ENCODE results near the gene MIA.

Gene MIA

DNA sequence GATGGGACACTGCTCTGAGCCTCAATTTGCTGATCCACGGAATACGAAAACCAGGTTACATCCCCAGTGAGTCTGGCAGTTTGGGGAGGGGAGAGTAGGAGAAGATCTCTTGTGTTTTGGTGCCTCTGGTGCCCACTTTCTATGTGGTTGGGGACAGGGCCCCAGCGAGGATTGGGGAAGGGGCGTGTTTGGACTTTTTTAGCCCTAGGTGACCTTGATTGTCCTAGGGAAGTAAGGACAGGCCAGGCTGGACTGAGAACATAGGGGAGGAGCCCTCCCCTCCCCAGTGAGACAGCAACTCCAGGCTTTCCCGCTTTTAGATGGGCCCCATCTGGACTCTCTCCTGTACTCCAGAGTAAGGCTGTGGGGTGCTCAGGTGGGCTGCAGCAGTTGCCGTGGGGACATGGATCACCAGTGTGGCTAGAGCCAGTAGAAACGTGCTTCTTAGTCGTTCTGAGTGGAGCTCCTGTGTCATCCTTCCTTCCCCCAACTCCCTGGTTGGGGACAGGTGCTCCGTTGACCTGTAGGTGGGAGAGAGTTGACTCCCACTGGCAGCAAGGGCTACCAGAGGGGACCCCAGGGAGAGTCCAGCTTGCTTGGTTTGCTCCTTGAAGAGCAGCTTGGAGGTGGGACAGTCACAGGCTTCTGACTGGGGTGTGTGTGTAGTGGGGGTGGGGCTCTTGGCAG, 28.0 kb downstream of the MIA start (continued):
- no peak for TF ChIP-seq ZNF776 (tag by site-specific recombination; IDR thresholded peaks at IDR 0.05; ENCODE audit: borderline replicate concordance)
- no peak for TF ChIP-seq ZBTB26 (tag by site-specific recombination; optimal IDR thresholded peaks at IDR 0.05)
- no peak for TF ChIP-seq ZNF248 (tag by site-specific recombination; IDR thresholded peaks at IDR 0.05)
- no peak for TF ChIP-seq ZNF404 (tag by site-specific recombination; IDR thresholded peaks at IDR 0.05)
- no peak for TF ChIP-seq ZIC2 (tag by site-specific recombination; IDR thresholded peaks at IDR 0.05)
- TF ChIP-seq ZNF292 (tag by site-specific recombination; IDR thresholded peaks at IDR 0.05; ENCODE audit: borderline replicate concordance, low read depth) = no peak
- TF ChIP-seq ZNF629 (tag by site-specific recombination; IDR thresholded peaks at IDR 0.05) = no peak
- no peak for TF ChIP-seq ZNF488 (tag by site-specific recombination; IDR thresholded peaks at IDR 0.05)
- TF ChIP-seq ZNF561 (tag by site-specific recombination; IDR thresholded peaks at IDR 0.05; ENCODE audit: borderline replicate concordance) = no peak
- peak; percentile 78 for TF ChIP-seq ZFP69B (tag by site-specific recombination; IDR thresholded peaks at IDR 0.05)
- TF ChIP-seq, protein P1, sequence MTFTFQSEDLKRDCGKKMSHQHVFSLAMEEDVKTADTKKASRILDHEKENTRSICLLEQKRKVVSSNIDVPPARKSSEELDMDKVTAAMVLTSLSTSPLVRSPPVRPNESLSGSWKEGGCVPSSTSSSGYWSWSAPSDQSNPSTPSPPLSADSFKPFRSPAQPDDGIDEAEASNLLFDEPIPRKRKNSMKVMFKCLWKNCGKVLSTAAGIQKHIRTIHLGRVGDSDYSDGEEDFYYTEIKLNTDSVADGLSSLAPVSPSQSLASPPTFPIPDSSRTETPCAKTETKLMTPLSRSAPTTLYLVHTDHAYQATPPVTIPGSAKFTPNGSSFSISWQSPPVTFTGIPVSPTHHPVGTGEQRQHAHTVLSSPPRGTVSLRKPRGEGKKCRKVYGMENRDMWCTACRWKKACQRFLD (tag by site-specific recombination; IDR thresholded peaks at IDR 0.05) = no peak
- peak; percentile 93 for TF ChIP-seq ZNF692 (tag by site-specific recombination; IDR thresholded peaks at IDR 0.05)
- peak; percentile 25; the same call in 1 of the 2 replicates for TF ChIP-seq PRDM1 (tag by site-specific recombination; IDR thresholded peaks at IDR 0.05)
- TF ChIP-seq ZNF426 (tag by site-specific recombination; IDR thresholded peaks at IDR 0.05) = no peak
- TF ChIP-seq ZNF792 (tag by site-specific recombination; IDR thresholded peaks at IDR 0.05) = no peak
- TF ChIP-seq ZNF510 (tag by site-specific recombination; IDR thresholded peaks at IDR 0.05; ENCODE audit: insufficient replicate concordance) = no peak
- 0 out of 2 replicates have a peak, but pooled peaks have one; percentile 6 for TF ChIP-seq ZNF341 (tag by site-specific recombination; IDR thresholded peaks at IDR 0.05; ENCODE audit: low read depth)
- no peak for TF ChIP-seq ZNF398 (tag by site-specific recombination; IDR thresholded peaks at IDR 0.05)
- peak; percentile 55; the same call in 1 of the 2 replicates for TF ChIP-seq ZNF10 (tag by site-specific recombination; IDR thresholded peaks at IDR 0.05)
- TF ChIP-seq ZNF214 (tag by site-specific recombination; IDR thresholded peaks at IDR 0.05; ENCODE audit: borderline replicate concordance) = no peak
- no peak for TF ChIP-seq MYNN (tag by site-specific recombination; IDR thresholded peaks at IDR 0.05; ENCODE audit: borderline replicate concordance)
- TF ChIP-seq ZNF221 (tag by site-specific recombination; IDR thresholded peaks at IDR 0.05; ENCODE audit: borderline replicate concordance) = no peak
